ENCODE data around the gene PPCDC.
"Not testable (repeated sequence)": the region's sequence is repeated elsewhere in the genome, so short reads cannot be mapped to it uniquely, and the experiment has no call there.

PPCDC gene

GRCh38 chr15:75094961-75095478, 71.6 kb downstream of the PPCDC start:
- H3K9ac ChIP-seq (ENCODE audit: low read depth, low read length, poor library complexity); H2BK120ac ChIP-seq (ENCODE audit: low read depth, low read length); H3K18ac ChIP-seq (ENCODE audit: low read length); H2AK5ac ChIP-seq (ENCODE audit: low read depth, low read length); H2BK15ac ChIP-seq (ENCODE audit: low read length); H3K36me3 ChIP-seq (replicated peaks in 1 of 2; ENCODE audit: control insufficient read depth in 2 of 2, insufficient read depth in 2 of 2, low read length in 2 of 2); H3K27ac ChIP-seq (replicated peaks; ENCODE audit: low read length); DNase-seq (ENCODE audit: low spot score); H3K4me3 ChIP-seq (ENCODE audit: low read length in 2 of 2); H3K27me3 ChIP-seq (ENCODE audit: control insufficient read depth in 3 of 3, insufficient read depth in 3 of 3, low read depth in 1 of 3, low read length in 3 of 3); H3K23ac ChIP-seq (ENCODE audit: low read depth, low read length, poor library complexity); H4K8ac ChIP-seq (ENCODE audit: low read depth, low read length); H3K14ac ChIP-seq (ENCODE audit: low read length); H3K79me1 ChIP-seq (ENCODE audit: low read depth, low read length); H3K4me2 ChIP-seq (ENCODE audit: insufficient read depth, low read length, poor library complexity, severe bottlenecking); H4K91ac ChIP-seq (ENCODE audit: low read depth, low read length, poor library complexity); H3K9me3 ChIP-seq (replicated peaks in 1 of 2; ENCODE audit: control insufficient read depth in 2 of 2, insufficient read depth in 1 of 2, low read depth in 1 of 2, low read length in 2 of 2); H3K4ac ChIP-seq (ENCODE audit: low read length); H2BK5ac ChIP-seq (ENCODE audit: low read length); H3K4me1 ChIP-seq (ENCODE audit: control insufficient read depth in 2 of 2, insufficient read depth in 1 of 2, low read depth in 1 of 2, low read length in 2 of 2); H2AFZ ChIP-seq (ENCODE audit: low read length); H2BK12ac ChIP-seq (ENCODE audit: low read length): not testable (repeated sequence)
- WGBS, 2 donors (ENCODE audit: extremely low coverage in 2 of 2, insufficient read length in 2 of 2, insufficient replicate concordance in 1 of 2) = no CpG with 5 or more reads among the region's 4 CpGs

GRCh38 chr15:75095594-75095993, 72.2 kb downstream of the PPCDC start:
- no peak overlapping the region for H3K23ac ChIP-seq (ENCODE audit: low read depth, low read length, poor library complexity)
- no peak overlapping the region for H2BK12ac ChIP-seq (ENCODE audit: low read length)
- no peaks in the 10 kb centered on the region for H3K4me1 ChIP-seq (ENCODE audit: control insufficient read depth in 2 of 2, insufficient read depth in 1 of 2, low read depth in 1 of 2, low read length in 2 of 2)
- no peaks in the 10 kb centered on the region for H3K27me3 ChIP-seq (ENCODE audit: control insufficient read depth in 3 of 3, insufficient read depth in 3 of 3, low read depth in 1 of 3, low read length in 3 of 3)
- no peak overlapping the region for H3K27ac ChIP-seq (replicated peaks; ENCODE audit: low read length)
- H2AFZ ChIP-seq (ENCODE audit: low read length) = no peak overlapping the region
- no peak overlapping the region for H2BK120ac ChIP-seq (ENCODE audit: low read depth, low read length)
- no peak overlapping the region for H3K9ac ChIP-seq (ENCODE audit: low read depth, low read length, poor library complexity)
- H3K14ac ChIP-seq (ENCODE audit: low read length) = no peak overlapping the region
- no peak overlapping the region for H4K91ac ChIP-seq (ENCODE audit: low read depth, low read length, poor library complexity)
- H3K18ac ChIP-seq (ENCODE audit: low read length) = no peak overlapping the region
- H3K4ac ChIP-seq (ENCODE audit: low read length) = no peak overlapping the region
- H2BK5ac ChIP-seq (ENCODE audit: low read length) = no peak overlapping the region
- H2BK15ac ChIP-seq (ENCODE audit: low read length) = no peak overlapping the region
- H3K4me3 ChIP-seq (ENCODE audit: low read length in 2 of 2) = no peak overlapping the region
- H2AK5ac ChIP-seq (ENCODE audit: low read depth, low read length) = no peak overlapping the region
- WGBS, 2 donors (ENCODE audit: extremely low coverage in 2 of 2, insufficient read length in 2 of 2, insufficient replicate concordance in 1 of 2) = no CpG with 5 or more reads among the region's 4 CpGs
- DNase-seq (ENCODE audit: low spot score) = no peak
- no peaks in the 10 kb centered on the region for H3K79me1 ChIP-seq (ENCODE audit: low read depth, low read length)
- no peak overlapping the region for H3K4me2 ChIP-seq (ENCODE audit: insufficient read depth, low read length, poor library complexity, severe bottlenecking)
- no peak overlapping the region for H4K8ac ChIP-seq (ENCODE audit: low read depth, low read length)
- H3K9me3 ChIP-seq (replicated peaks in 1 of 2; ENCODE audit: control insufficient read depth in 2 of 2, insufficient read depth in 1 of 2, low read depth in 1 of 2, low read length in 2 of 2) = no peaks in the 10 kb centered on the region
- H3K36me3 ChIP-seq (replicated peaks in 1 of 2; ENCODE audit: control insufficient read depth in 2 of 2, insufficient read depth in 2 of 2, low read length in 2 of 2) = no peaks in the 10 kb centered on the region

GRCh38 chr15:75097939-75098338, 74.5 kb downstream of the PPCDC start:
- H2BK15ac ChIP-seq (ENCODE audit: low read length) = no peak overlapping the region
- H3K27me3 ChIP-seq (ENCODE audit: control insufficient read depth in 3 of 3, insufficient read depth in 3 of 3, low read depth in 1 of 3, low read length in 3 of 3) = no peaks in the 10 kb centered on the region
- WGBS, 2 donors (ENCODE audit: extremely low coverage in 2 of 2, insufficient read length in 2 of 2, insufficient replicate concordance in 1 of 2) = no CpG with 5 or more reads among the region's 7 CpGs

GRCh38 chr15:75098404-75098803, 75.0 kb downstream of the PPCDC start:
- Histone ChIP-seq H3K4me2 (ENCODE audit: insufficient read depth, low read length, poor library complexity, severe bottlenecking) (no peak overlapping the region), H3K4me1 (ENCODE audit: control insufficient read depth in 2 of 2, insufficient read depth in 1 of 2, low read depth in 1 of 2, low read length in 2 of 2) (no peaks in the 10 kb centered on the region), H3K27me3 (ENCODE audit: control insufficient read depth in 3 of 3, insufficient read depth in 3 of 3, low read depth in 1 of 3, low read length in 3 of 3) (no peaks in the 10 kb centered on the region), H2BK120ac (ENCODE audit: low read depth, low read length) (no peak overlapping the region), H2AFZ (ENCODE audit: low read length) (no peak overlapping the region), H3K9me3 (replicated peaks in 1 of 2; ENCODE audit: control insufficient read depth in 2 of 2, insufficient read depth in 1 of 2, low read depth in 1 of 2, low read length in 2 of 2) (no peaks in the 10 kb centered on the region), H3K79me1 (ENCODE audit: low read depth, low read length) (no peaks in the 10 kb centered on the region), H4K8ac (ENCODE audit: low read depth, low read length) (no peak overlapping the region), H4K91ac (ENCODE audit: low read depth, low read length, poor library complexity) (no peak overlapping the region), H3K18ac (ENCODE audit: low read length) (no peak overlapping the region), H3K27ac (replicated peaks; ENCODE audit: low read length) (no peak overlapping the region), H3K4me3 (ENCODE audit: low read length in 2 of 2) (peak overlapping the region in 1 of 2 donors; percentile 45), H3K36me3 (replicated peaks in 1 of 2; ENCODE audit: control insufficient read depth in 2 of 2, insufficient read depth in 2 of 2, low read length in 2 of 2) (no peaks in the 10 kb centered on the region), H2BK5ac (ENCODE audit: low read length) (peak overlapping the region; percentile 78), H3K14ac (ENCODE audit: low read length) (no peak overlapping the region), H2BK12ac (ENCODE audit: low read length) (no peak overlapping the region), H3K4ac (ENCODE audit: low read length) (no peak overlapping the region), H3K23ac (ENCODE audit: low read depth, low read length, poor library complexity) (no peak overlapping the region), H2BK15ac (ENCODE audit: low read length) (no peak overlapping the region), H2AK5ac (ENCODE audit: low read depth, low read length) (no peak overlapping the region), H3K9ac (ENCODE audit: low read depth, low read length, poor library complexity) (peak overlapping the region; percentile 37)
- no CpG with 5 or more reads among the region's 4 CpGs for WGBS, 2 donors (ENCODE audit: extremely low coverage in 2 of 2, insufficient read length in 2 of 2, insufficient replicate concordance in 1 of 2)
- DNase-seq (ENCODE audit: low spot score) = no peak

More at GRCh38 chr15:75097939-75098338, 74.5 kb downstream of the PPCDC start:
- no peak overlapping the region for H3K4ac ChIP-seq (ENCODE audit: low read length)
- peak overlapping the region; percentile 78 for H2BK5ac ChIP-seq (ENCODE audit: low read length)
- no peak overlapping the region for H2AFZ ChIP-seq (ENCODE audit: low read length)
- H2BK120ac ChIP-seq (ENCODE audit: low read depth, low read length) = no peak overlapping the region
- no peak overlapping the region for H4K8ac ChIP-seq (ENCODE audit: low read depth, low read length)
- no peaks in the 10 kb centered on the region for H3K36me3 ChIP-seq (replicated peaks in 1 of 2; ENCODE audit: control insufficient read depth in 2 of 2, insufficient read depth in 2 of 2, low read length in 2 of 2)
- H3K9me3 ChIP-seq (replicated peaks in 1 of 2; ENCODE audit: control insufficient read depth in 2 of 2, insufficient read depth in 1 of 2, low read depth in 1 of 2, low read length in 2 of 2) = no peaks in the 10 kb centered on the region
- no peak overlapping the region for H2AK5ac ChIP-seq (ENCODE audit: low read depth, low read length)
- H3K14ac ChIP-seq (ENCODE audit: low read length) = no peak overlapping the region
- H3K4me3 ChIP-seq (ENCODE audit: low read length in 2 of 2) = no peak overlapping the region
- DNase-seq (ENCODE audit: low spot score) = no peak
- no peak overlapping the region for H3K23ac ChIP-seq (ENCODE audit: low read depth, low read length, poor library complexity)
- no peak overlapping the region for H3K18ac ChIP-seq (ENCODE audit: low read length)
- H3K79me1 ChIP-seq (ENCODE audit: low read depth, low read length) = no peaks in the 10 kb centered on the region
- H3K4me1 ChIP-seq (ENCODE audit: control insufficient read depth in 2 of 2, insufficient read depth in 1 of 2, low read depth in 1 of 2, low read length in 2 of 2) = no peaks in the 10 kb centered on the region
- no peak overlapping the region for H2BK12ac ChIP-seq (ENCODE audit: low read length)
- H3K27ac ChIP-seq (replicated peaks; ENCODE audit: low read length) = no peak overlapping the region
- H3K4me2 ChIP-seq (ENCODE audit: insufficient read depth, low read length, poor library complexity, severe bottlenecking) = no peak overlapping the region
- H3K9ac ChIP-seq (ENCODE audit: low read depth, low read length, poor library complexity) = no peak overlapping the region
- no peak overlapping the region for H4K91ac ChIP-seq (ENCODE audit: low read depth, low read length, poor library complexity)

All from neuronal stem cell (in vitro differentiated cells).